ENCODE results near the gene ATG4A.
A peak's percentile ranks its signal among the peaks of the same experiment; 100 is the strongest.

The ATG4A gene

GRCh38 chrX:108091264-108091877, at the start of gene ATG4A, which contains the start of gene PSMD10:
Gene ATG4A (plus strand): TSS chrX:108091778. CDS start chrX:108091827, 49 bp downstream.
Gene PSMD10 (minus strand): TSS chrX:108091542. CDS start chrX:108091520, 22 bp downstream.
- peak; percentile 77 to 89 for DNase-seq

- DNase-seq = no peak
Measured at GRCh38 chrX:108044554-108045256, 46.9 kb upstream of the ATG4A start, which contains the start of gene VSIG1. Gene VSIG1 (plus strand): TSS chrX:108045065. CDS start chrX:108045131, 66 bp downstream.

- DNase-seq = no peak
Measured at GRCh38 chrX:108049649-108050048, 41.9 kb upstream of the ATG4A start.

DNA sequence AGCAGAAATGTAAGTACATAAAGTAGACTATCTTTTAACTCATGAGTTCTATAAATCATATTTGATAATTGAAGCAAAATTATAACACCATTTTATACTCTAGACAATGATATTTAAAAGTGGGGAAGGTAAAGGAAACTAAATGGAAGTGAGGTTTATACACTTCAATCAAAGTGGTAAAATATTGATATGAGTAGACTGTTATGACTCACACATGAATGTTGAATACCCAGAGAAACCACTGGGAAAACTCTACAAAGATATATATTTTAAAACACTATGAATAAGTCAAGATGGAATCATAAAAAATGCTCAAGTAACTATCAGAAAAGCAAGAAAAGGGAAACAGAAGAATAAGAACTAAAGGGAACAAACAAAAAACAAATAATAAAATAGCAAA, 38.4 kb upstream of the ATG4A start:
- DNase-seq = no peak

- DNase-seq = no peak
Measured at GRCh38 chrX:108055546-108055945, 36.0 kb upstream of the ATG4A start.

DNA sequence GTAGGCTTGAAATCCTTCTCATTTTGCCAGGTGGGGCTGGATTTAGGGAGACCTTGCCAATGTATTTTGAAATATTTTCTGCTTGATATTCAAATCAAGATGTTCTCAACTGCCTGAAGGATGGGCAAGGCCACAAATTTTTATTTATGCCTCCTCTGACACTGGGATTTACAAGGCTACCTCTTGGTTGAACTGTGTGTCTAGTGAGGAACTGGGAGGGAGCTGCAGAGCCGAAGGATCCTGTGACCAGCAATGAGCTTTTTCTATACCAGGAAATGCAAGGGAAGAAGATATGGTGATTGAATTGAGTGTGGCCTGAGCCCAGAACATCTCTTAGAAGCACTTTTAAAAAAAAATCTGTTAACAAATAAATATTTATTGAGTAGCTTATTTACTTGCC, 31.8 kb upstream of the ATG4A start:
- no peak for DNase-seq

- DNase-seq = no peak
Measured at GRCh38 chrX:108064001-108064400, 27.6 kb upstream of the ATG4A start.

DNA sequence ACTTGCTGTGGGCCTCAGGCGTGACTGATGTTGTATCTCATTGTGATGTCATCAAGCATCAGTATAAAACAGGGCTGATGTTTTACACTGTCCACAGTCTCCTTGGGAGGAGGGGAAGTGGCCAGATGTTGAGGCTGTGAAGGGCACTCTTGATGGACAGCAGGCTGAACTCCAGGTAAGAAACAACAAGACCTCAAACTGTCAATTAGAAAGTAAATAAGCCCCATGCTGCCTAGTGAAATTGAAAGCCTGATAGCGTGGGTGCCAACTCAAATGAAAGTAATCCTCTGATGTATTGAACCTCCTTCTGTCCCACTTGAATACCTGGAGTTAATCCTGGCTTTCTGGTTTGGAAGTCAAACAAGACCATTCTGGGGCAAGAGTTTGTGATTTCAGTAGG, 27.0 kb upstream of the ATG4A start:
- DNase-seq = no peak

- DNase-seq = no peak
Measured at GRCh38 chrX:108068121-108068520, 23.5 kb upstream of the ATG4A start.

DNA sequence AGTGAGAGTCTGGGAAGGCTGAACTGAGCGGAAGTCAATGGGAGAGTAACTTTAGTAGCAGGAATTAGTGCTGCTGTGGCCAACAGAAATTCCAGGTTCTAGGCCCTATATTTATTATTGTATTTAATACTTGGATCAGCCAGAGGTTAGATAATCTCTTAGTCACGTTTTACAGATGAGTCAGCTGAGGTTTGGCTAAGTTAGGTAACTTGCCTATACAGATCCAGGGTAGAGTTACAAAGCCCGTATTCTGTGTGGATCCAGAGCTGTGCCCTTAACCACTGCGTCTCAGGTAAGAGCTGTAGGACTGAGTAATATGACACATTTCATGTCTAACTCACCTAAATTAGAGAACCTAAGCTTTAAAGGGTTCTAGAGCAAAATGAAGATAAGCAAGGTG, 20.7 kb upstream of the ATG4A start:
- DNase-seq = no peak

DNA sequence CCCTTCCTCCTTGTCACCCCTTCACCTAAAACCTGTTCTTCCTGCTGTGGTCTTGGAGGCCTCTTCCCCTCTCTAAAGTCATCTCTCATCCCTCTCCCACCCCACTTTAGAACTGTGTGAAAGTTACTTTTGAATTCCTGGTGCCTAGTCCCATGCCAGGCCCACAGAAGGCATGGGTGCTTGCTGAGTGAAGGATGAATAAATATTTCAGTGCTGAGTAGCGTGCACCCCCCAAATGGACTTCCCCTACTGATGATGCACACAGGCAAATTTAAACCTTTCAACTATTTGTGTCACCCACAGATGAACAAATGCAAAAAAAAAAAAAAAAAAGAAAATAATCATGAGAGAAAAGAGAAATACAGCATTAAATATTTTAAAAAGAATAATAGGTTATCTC, 20.0 kb upstream of the ATG4A start:
- no peak for DNase-seq

DNA sequence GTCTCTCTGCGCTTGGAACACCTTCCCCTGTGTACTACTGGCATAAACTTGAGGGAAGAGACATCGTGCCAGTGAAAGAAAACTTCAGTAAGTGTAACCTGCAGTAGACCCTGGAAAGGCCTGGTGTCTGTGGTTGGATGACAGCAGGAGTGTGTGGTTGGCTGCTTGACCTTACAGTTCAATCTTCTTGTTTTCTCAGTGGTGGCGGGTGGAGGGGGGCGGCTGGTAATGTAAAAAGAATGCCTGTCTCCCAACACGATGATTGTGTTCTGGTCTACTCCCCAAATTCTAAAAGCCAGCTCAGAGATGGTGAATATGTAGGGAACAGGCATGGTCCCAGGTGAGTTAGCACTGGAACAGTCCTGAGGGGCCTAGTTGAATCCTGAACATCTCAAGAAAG, 18.8 kb upstream of the ATG4A start:
- DNase-seq = no peak

GRCh38 chrX:108081110-108081509, 10.5 kb upstream of the ATG4A start:
- DNase-seq = no peak

- DNase-seq = no peak
Measured at GRCh38 chrX:108087792-108088191, 3.8 kb upstream of the ATG4A start.

- DNase-seq = no peak
Measured at GRCh38 chrX:108088511-108088910, 3.1 kb upstream of the ATG4A start.

DNA sequence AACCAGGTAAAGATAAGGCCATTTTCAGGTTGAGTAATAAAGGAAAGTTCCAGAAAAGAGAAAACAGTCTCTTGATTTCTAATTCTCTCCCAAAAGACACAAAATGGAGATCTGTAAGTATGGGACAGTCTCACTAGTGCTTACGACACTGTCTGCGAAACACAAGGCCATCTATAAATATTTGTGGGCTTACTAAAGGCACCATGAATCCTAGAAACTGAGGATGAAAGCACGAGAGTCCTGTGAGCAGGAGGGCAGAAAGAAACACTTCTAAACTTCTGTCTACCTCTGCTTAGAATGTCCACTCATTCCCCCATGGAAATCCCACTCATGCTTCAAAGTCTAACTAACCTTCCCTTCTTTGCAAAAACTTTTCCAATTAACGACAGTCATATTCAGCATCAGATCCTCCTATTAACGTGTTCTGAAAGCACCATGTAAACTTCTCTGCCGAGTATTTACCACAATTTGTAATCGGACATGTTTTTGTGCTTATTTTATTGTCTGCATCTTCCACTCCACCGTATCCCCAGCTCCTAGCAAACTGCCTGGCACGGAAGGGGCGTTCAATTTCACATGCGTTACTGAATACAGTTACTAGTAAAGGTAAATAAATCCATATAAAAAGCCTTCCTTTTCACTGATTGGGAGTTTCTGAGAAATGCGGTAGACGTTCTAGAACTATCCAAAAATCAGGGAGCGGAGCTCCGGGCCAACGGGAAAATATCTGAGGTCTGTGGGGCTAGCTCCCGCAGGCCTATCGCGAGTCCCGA, 901 bp upstream of the ATG4A start:
- no peak for DNase-seq

DNA sequence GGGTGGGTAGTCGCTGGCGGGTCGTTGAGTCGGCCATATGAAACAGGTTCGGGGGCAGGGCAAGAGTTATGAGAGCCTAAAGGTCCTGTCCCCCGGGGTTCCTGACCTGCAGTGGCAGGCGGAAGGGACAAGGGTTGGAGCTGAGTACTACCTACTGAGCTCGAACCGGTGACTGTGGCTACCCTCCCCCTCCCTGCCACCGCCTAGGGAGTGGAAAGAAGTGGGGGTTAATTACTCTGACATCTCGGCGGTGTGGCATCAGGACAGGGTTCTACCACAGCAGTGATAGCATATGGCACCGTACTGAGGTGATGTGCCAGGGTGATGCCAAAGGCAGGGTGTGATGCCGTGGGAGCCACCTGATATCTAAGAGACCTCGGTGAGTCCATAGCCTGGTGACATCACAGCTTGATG, 307 bp downstream of the ATG4A start:
- DNase-seq = no peak

DNA sequence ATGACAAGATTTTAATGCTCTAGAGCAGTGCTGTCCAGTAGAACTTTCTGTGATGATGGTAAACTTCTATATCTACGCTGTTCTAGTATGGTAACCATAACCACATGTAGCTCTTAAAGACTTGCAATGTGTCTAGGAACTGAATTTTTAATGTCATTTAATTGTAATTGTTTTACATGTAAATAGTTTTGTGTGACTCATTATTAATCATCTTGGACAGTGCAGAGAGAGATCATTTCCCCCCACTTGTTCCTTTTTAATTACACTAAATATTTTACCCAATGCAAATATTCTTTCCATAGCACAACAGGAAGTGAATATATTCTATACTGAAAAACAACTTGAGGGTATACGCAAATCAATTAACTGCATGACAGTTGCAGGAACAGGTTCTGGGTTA, 5.8 kb downstream of the ATG4A start:
- no peak for DNase-seq

GRCh38 chrX:108105473-108105872, 13.9 kb downstream of the ATG4A start:
- no peak for DNase-seq

DNA sequence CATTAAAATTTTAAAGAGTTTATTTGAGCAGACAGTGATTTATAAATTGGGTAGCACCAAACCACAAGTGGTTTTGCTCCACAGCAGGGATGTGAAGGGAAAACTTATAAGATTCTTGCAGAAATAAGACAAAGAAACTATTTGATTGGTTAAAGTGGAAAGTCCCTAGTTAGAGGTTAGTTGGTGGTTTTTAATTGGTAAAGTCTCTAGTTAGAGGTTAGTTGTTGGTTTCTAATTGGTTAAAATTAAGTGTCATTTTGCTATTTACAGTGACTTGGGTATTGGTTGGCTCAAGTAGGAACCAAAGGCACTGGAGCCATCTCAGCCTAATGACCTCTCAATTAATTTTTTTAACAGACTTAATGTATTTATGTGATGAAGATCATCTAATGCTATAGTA, 23.0 kb downstream of the ATG4A start:
- no peak for DNase-seq

GRCh38 chrX:108117988-108118387, 26.4 kb downstream of the ATG4A start:
- no peak for DNase-seq

- DNase-seq = no peak
Measured at GRCh38 chrX:108121291-108121690, 29.7 kb downstream of the ATG4A start.

- DNase-seq = no peak
Measured at GRCh38 chrX:108122748-108123147, 31.2 kb downstream of the ATG4A start.

All from stimulated activated CD4-positive, alpha-beta T cell treated with anti-CD3 and anti-CD28 coated beads, Interleukin-4, amount 100 ng/mL, for 4 hours (primary cell).